Non-pigmented ciliary epithelial cell (primary cell): ENCODE measurements around the gene CMTM1.

ENCODE experiments used
- DNase-seq: peaks from one replicate; pipeline ENCODE4 v3.0.0-alpha.2; 2010; ENCODE audit warnings: low read depth

The CMTM1 gene

GRCh38 chr16:66539623-66540469, 26.4 kb upstream of the CMTM1 start:
- peak; percentile 71 for DNase-seq

GRCh38 chr16:66541388-66542355, 24.6 kb upstream of the CMTM1 start:
- DNase-seq = no peak

- no peak for DNase-seq
Measured at GRCh38 chr16:66542396-66542795, 23.8 kb upstream of the CMTM1 start.

- no peak for DNase-seq
Measured at GRCh38 chr16:66543541-66543940, 22.7 kb upstream of the CMTM1 start.

GRCh38 chr16:66544016-66544757, 22.1 kb upstream of the CMTM1 start:
- DNase-seq = no peak

GRCh38 chr16:66547101-66547989, 18.9 kb upstream of the CMTM1 start:
- DNase-seq = no peak

GRCh38 chr16:66548068-66548467, 18.2 kb upstream of the CMTM1 start:
- no peak for DNase-seq

GRCh38 chr16:66548868-66549267, 17.4 kb upstream of the CMTM1 start:
- no peak for DNase-seq

- no peak for DNase-seq
Measured at GRCh38 chr16:66549284-66550131, 16.7 kb upstream of the CMTM1 start, which contains the start of gene TK2. Gene TK2, minus strand, starts transcription at chr16:66550122. Its CDS starts 61 bp downstream, at chr16:66550061.

GRCh38 chr16:66551348-66551759, 14.9 kb upstream of the CMTM1 start:
- no peak for DNase-seq

GRCh38 chr16:66551788-66552285, 14.4 kb upstream of the CMTM1 start:
- DNase-seq = no peak

GRCh38 chr16:66552286-66553177, 13.7 kb upstream of the CMTM1 start, which contains the start of gene CKLF:
Gene CKLF, plus strand, starts transcription at chr16:66552576. Its CDS starts 140 bp downstream, at chr16:66552716.
- DNase-seq = peak; percentile 36

- no peak for DNase-seq
Measured at GRCh38 chr16:66553223-66553622, 13.0 kb upstream of the CMTM1 start.

- no peak for DNase-seq
Measured at GRCh38 chr16:66554021-66554420, 12.2 kb upstream of the CMTM1 start.

GRCh38 chr16:66554495-66554894, 11.7 kb upstream of the CMTM1 start:
- no peak for DNase-seq

- no peak for DNase-seq
Measured at GRCh38 chr16:66560107-66560506, 6.1 kb upstream of the CMTM1 start.

- no peak for DNase-seq
Measured at GRCh38 chr16:66561381-66562080, 4.7 kb upstream of the CMTM1 start.

GRCh38 chr16:66562409-66562808, 3.8 kb upstream of the CMTM1 start:
- no peak for DNase-seq
